PC-9 (cell line): ENCODE data around the gene PTPMT1. TPM values are rescaled to one million over a fixed set of nuclear protein-coding genes. Genes with fewer than 3 reads are reported as not detected.

ENCODE experiments used
- BruUV-seq: library from RNA; stranded (reverse); fragments of 400-500 nt; replicated peaks from 2 replicates; lab custom pipeline; 2021; lab: Mats Ljungman, UMichigan
- CTCF ChIA-PET: fragments of 300-600 bp; sonication (Branson Sonifier 250); formaldehyde crosslinking; loops from one replicate; lab custom pipeline; 2022; ENCODE audit warnings: antibody characterized with exemption; lab: Charles Lee
- POLR2A ChIA-PET: fragments of 300-600 bp; sonication (Branson Sonifier 250); formaldehyde crosslinking; loops from one replicate; lab custom pipeline; 2022; ENCODE audit warnings: antibody characterized with exemption; ENCODE audit not compliant: unreplicated experiment; lab: Charles Lee
- DNase-seq, 2 experiments: peaks; one replicate each; pipeline versions ENCODE4 v3.0.0 to v3.0.0-alpha.2; 2015 to 2022; ENCODE audit warnings: mixed read lengths in 1 of 2
- H2AFZ ChIP-seq: fragments of 200-600 bp; sonication (generic); 2 replicates; pipeline ENCODE4 v1.8.1; 2017; ENCODE audit warnings: antibody characterized with exemption
- H3F3A ChIP-seq: fragments of 200-600 bp; sonication (generic); 2 replicates; pipeline ENCODE4 v1.8.1; 2017; ENCODE audit warnings: antibody characterized with exemption, mild to moderate bottlenecking, low read depth; ENCODE audit not compliant: insufficient read depth
- H3K27ac ChIP-seq: fragments of 200-600 bp; sonication (generic); 2 replicates; pipeline ENCODE4 v1.6.1; 2016; ENCODE audit warnings: mixed run types
- H3K27me3 ChIP-seq: fragments of 200-600 bp; sonication (generic); 2 replicates; pipeline ENCODE4 v1.6.1; 2016; ENCODE audit warnings: low read depth, mixed run types; ENCODE audit not compliant: insufficient read depth
- H3K36me3 ChIP-seq: fragments of 200-600 bp; sonication (generic); 2 replicates; pipeline ENCODE4 v1.6.1; 2016; ENCODE audit warnings: low read depth, mixed run types
- H3K4me1 ChIP-seq: fragments of 200-600 bp; sonication (generic); replicated peaks from 2 replicates; pipeline ENCODE4 v1.6.1; 2016; ENCODE audit warnings: mixed run types; ENCODE audit not compliant: insufficient read depth
- H3K4me2 ChIP-seq: fragments of 200-600 bp; sonication (generic); 2 replicates; pipeline ENCODE4 v1.6.1; 2017; ENCODE audit warnings: mixed run types
- H3K4me3 ChIP-seq: fragments of 200-600 bp; sonication (generic); 2 replicates; pipeline ENCODE4 v1.6.1; 2016; ENCODE audit warnings: mixed run types
- H3K79me2 ChIP-seq: fragments of 200-600 bp; sonication (generic); 2 replicates; pipeline ENCODE4 v1.6.1; 2017; ENCODE audit warnings: low read depth, mixed run types
- H3K9me2 ChIP-seq: fragments of 200-600 bp; sonication (generic); 2 replicates; pipeline ENCODE4 v1.8.1; 2017; ENCODE audit warnings: mild to moderate bottlenecking; ENCODE audit not compliant: insufficient read depth
- H3K9me3 ChIP-seq: fragments of 200-600 bp; sonication (generic); 2 replicates; pipeline ENCODE4 v1.8.1; 2016; ENCODE audit warnings: low read depth; ENCODE audit not compliant: insufficient read depth
- H4K20me1 ChIP-seq: fragments of 200-600 bp; sonication (generic); 2 replicates; pipeline ENCODE4 v1.8.1; 2017; ENCODE audit not compliant: insufficient read depth
- CTCF ChIP-seq: fragments of 200-600 bp; sonication (generic); conservative IDR thresholded peaks from 2 replicates; pipeline ENCODE4 v1.6.1; 2017; ENCODE audit warnings: mixed run types, antibody characterized with exemption, mild to moderate bottlenecking, moderate library complexity
- EZH2 ChIP-seq: fragments of 200-600 bp; sonication (generic); IDR thresholded peaks from 2 replicates; pipeline ENCODE4 v1.8.0; 2017; ENCODE audit warnings: antibody characterized with exemption, low read depth
- intact Hi-C: fragments of 100-400 bp; cut with micrococcal nuclease; formaldehyde crosslinking; loops from one replicate; pipeline ENCODE4 v1.10.0; 2022; ENCODE audit not compliant: unreplicated experiment
- total RNA-seq: library from RNA; stranded (reverse); gene quantifications from 2 replicates; pipeline ENCODE4 v1.2.3, GENCODE V29; 2021

The PTPMT1 gene
- total RNA-seq, 1 experiment from 2014 or later = 79.0 TPM

DNA sequence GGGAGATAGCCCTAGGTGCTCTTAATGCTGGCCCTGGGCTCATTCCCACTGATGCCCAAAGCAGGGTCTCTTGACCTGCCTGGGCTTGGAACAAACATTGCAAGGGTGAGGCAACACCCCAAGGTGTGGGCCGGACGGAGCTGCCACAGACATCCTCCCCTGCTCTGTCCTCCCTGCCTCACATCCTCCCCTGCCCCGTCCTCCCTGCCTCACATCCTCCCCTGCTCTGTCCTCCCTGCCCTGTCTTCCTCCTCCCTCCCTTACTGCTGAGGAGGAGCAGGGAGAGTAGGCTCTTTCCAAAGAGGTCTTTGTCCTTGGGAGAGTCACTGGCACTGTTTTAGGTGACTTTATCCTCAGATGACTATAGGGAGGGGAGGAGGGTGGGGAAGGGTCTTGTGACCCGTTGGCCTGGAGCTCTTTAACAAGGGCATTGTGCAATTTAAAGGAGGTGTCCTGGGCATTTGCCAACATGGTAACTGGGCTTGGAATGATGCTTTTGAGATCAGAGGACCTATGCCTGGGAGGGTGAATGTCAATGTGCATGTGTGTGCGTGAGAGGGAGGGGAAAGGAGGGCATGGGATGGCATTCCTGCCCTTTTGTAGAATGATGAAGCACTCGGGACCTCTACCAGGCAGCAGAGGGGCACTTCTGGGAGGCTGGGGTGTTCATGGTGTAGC lies 21.8 kb downstream of the PTPMT1 start:
- H3K9me2 ChIP-seq = no peaks in the 10 kb centered on the region
- H3K79me2 ChIP-seq = no peaks in the 10 kb centered on the region
- TF ChIP-seq EZH2 (no peak), CTCF (no peak)
- H3K27me3 ChIP-seq = no peaks in the 10 kb centered on the region
- no peak overlapping the region for H3K4me2 ChIP-seq
- no peak overlapping the region for H3K27ac ChIP-seq
- peaks cover 3% of the 10 kb centered on the region; the same call in 1 of the 2 replicates for H3F3A ChIP-seq
- DNase-seq = no peak
- CTCF ChIA-PET = no interaction called here
- 0 out of 2 replicates have a peak, but pooled peaks cover 4% of the 10 kb centered on the region for H3K36me3 ChIP-seq
- no peak overlapping the region for H2AFZ ChIP-seq
- POLR2A ChIA-PET = interaction anchor here (0.6 kb wide), 1 partner anchor 48 kb away, joined by 4 read pairs; no protein-coding TSS in a partner anchor
- intact Hi-C loops = no loop called here
- no peaks in the 10 kb centered on the region for H4K20me1 ChIP-seq
- H3K4me1 ChIP-seq = no peaks in the 10 kb centered on the region
- H3K4me3 ChIP-seq = no peak overlapping the region
- BruUV-seq = no TSS peak
- H3K9me3 ChIP-seq = no peaks in the 10 kb centered on the region

DNA sequence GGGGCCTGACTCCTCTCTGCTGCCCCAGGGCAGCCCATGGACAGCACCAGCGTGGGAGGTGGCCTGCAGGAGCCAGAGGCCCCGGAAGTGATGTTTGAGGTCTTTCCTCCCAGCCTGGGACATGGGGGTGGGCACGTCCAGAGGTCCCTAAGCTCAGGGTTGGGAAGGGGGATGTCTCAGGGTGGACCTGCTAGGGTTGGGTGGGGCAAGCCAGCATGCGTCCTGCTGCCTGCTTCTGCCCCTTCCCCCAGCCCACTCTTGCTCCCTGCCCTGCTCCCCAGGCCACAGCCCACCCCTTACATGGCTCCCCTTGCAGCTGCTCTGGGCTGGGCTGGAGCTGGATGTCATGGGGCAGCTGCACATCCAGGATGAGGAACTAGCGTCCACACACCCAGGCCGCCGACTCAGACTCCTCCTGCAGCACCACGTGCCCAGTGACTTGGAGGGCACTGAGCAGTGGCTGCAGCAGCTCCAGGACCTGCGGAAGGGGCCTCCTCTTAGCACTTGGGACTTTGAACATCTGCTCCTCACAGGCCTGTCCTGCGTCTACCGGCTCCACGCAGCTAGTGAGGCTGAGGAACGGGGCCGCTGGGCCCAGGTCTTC lies 22.4 kb downstream of the PTPMT1 start:
- BruUV-seq = no TSS peak
- Histone ChIP-seq H4K20me1 (no peaks in the 10 kb centered on the region), H3K9me3 (no peaks in the 10 kb centered on the region), H3K4me2 (no peak overlapping the region), H3F3A (peaks cover 7% of the 10 kb centered on the region; the same call in 1 of the 2 replicates), H3K27ac (no peak overlapping the region), H3K4me3 (no peak overlapping the region), H2AFZ (no peak overlapping the region), H3K27me3 (peaks cover 2% of the 10 kb centered on the region; the same call in 1 of the 2 replicates), H3K36me3 (no peaks in the 10 kb centered on the region), H3K79me2 (no peaks in the 10 kb centered on the region), H3K4me1 (no peaks in the 10 kb centered on the region), H3K9me2 (no peaks in the 10 kb centered on the region)
- ChIA-PET CTCF (no interaction called here), POLR2A (interaction anchor here (0.6 kb wide), 1 partner anchor 48 kb away, joined by 4 read pairs; no protein-coding TSS in a partner anchor)
- intact Hi-C loops = no loop called here
- TF ChIP-seq CTCF = no peak
- no peak for TF ChIP-seq EZH2
- no peak for DNase-seq

GRCh38 chr11:47589118-47589517 lies 23.7 kb downstream of the PTPMT1 start:
- H3K36me3 ChIP-seq = no peaks in the 10 kb centered on the region
- BruUV-seq = no TSS peak
- no peaks in the 10 kb centered on the region for H3K4me1 ChIP-seq
- no peak overlapping the region for H2AFZ ChIP-seq
- H3F3A ChIP-seq = peaks cover 7% of the 10 kb centered on the region; the same call in 1 of the 2 replicates
- H3K79me2 ChIP-seq = no peaks in the 10 kb centered on the region
- POLR2A ChIA-PET = no interaction called here
- H3K4me2 ChIP-seq = no peak overlapping the region
- H3K27ac ChIP-seq = no peak overlapping the region
- CTCF ChIA-PET = no interaction called here
- DNase-seq = no peak
- no peaks in the 10 kb centered on the region for H3K9me3 ChIP-seq
- intact Hi-C loops = no loop called here
- TF ChIP-seq CTCF (no peak), EZH2 (no peak)
- peaks cover 14% of the 10 kb centered on the region; the same call in 1 of the 2 replicates for H3K27me3 ChIP-seq
- H4K20me1 ChIP-seq = no peaks in the 10 kb centered on the region
- H3K4me3 ChIP-seq = no peak overlapping the region
- H3K9me2 ChIP-seq = no peaks in the 10 kb centered on the region
